K562 (cell line): ENCODE measurements around the gene SRRM5. TPM values are rescaled to one million over a fixed set of nuclear protein-coding genes. Genes with fewer than 3 reads are reported as not detected.

Experiments used
- ATAC-seq: fragments of 200-7000 bp; cut with Tn5 transposase; 3 replicates; pipeline ENCODE4 v1.9.1; 2020; ENCODE audit warnings: moderate library complexity
- BruUV-seq: library from RNA; stranded (reverse); fragments of 400-500 nt; replicated peaks from 2 replicates; lab custom pipeline; 2021; lab: Mats Ljungman, UMichigan
- CTCF ChIA-PET: fragments of 300-600 bp; formaldehyde crosslinking; extraction: SDS; loops from one replicate; lab custom pipeline; 2021; ENCODE audit warnings: low intra/inter-chr PET ratio; lab: Yijun Ruan, JAX
- POLR2A ChIA-PET: fragments of 300-600, 350-650 bp; sonication (Branson Sonifier 250); formaldehyde crosslinking; extraction: SDS; loops from one replicate; lab custom pipeline; 2021; ENCODE audit warnings: antibody characterized with exemption, inconsistent platforms; lab: Yijun Ruan, JAX
- DNase-seq, 4 experiments: peaks; one replicate each; pipeline versions ENCODE4 v3.0.0 to v3.0.0-alpha.2; 2011 to 2018; ENCODE audit warnings: low spot score in 3 of 4, mixed read lengths in 3 of 4; ENCODE audit errors: extremely low read depth in 1 of 4
- FAIRE-seq: peaks from 2 replicates; lab custom pipeline; 2011; peaks lifted over from hg19 to GRCh38; lab: Jason Lieb, UNC
- H2AFZ ChIP-seq: 2 replicates; pipeline ENCODE4 v1.6.0; 2011; ENCODE audit warnings: low read depth, low read length, control low read depth, inconsistent platforms
- H3K27ac ChIP-seq: fragments of 200-600 bp; 3 replicates; pipeline ENCODE4 v1.8.0; 2011; ENCODE audit warnings: low read depth, mild to moderate bottlenecking, control low read depth, inconsistent platforms, low read length, moderate library complexity, mixed read lengths; ENCODE audit errors: extremely low read depth
- H3K27me3 ChIP-seq, 2 experiments: fragments of 300-600 bp in 1 of 2; 2 replicates in 1 of 2; 3 replicates in 1 of 2; pipeline versions ENCODE4 v1.6.0 to v1.8.0; 2011; ENCODE audit warnings: inconsistent platforms in 2 of 2, low read length in 2 of 2, mild to moderate bottlenecking in 1 of 2, mixed read lengths in 1 of 2, moderate library complexity in 1 of 2; ENCODE audit not compliant: control insufficient read depth in 2 of 2, insufficient read depth in 2 of 2
- H3K36me3 ChIP-seq: fragments of 300-600 bp; 3 replicates; pipeline ENCODE4 v1.8.0; 2011; ENCODE audit warnings: mild to moderate bottlenecking, low read length, inconsistent platforms; ENCODE audit not compliant: control insufficient read depth, insufficient read depth
- H3K4me1 ChIP-seq, 2 experiments: fragments of 200-600 bp in 1 of 2; replicated peaks in 1 of 2; 2 replicates in 1 of 2; 3 replicates in 1 of 2; pipeline versions ENCODE4 v1.5.1 to v1.8.0; 2011; ENCODE audit warnings: inconsistent platforms in 2 of 2, low read length in 2 of 2, mild to moderate bottlenecking in 1 of 2, mixed read lengths in 1 of 2, moderate library complexity in 1 of 2; ENCODE audit not compliant: control insufficient read depth in 2 of 2, insufficient read depth in 2 of 2
- H3K4me2 ChIP-seq: 2 replicates; pipeline ENCODE4 v1.6.1; 2011; ENCODE audit warnings: low read length, control low read depth, inconsistent platforms, mixed read lengths; ENCODE audit not compliant: insufficient read depth
- H3K4me3 ChIP-seq: fragments of 200-600 bp; sonication (generic), shearing (Covaris generic); 2 replicates; pipeline ENCODE4 v1.5.1; 2016; ENCODE audit warnings: control low read depth, inconsistent platforms
- H3K79me2 ChIP-seq: fragments of 200-600 bp; 3 replicates; pipeline ENCODE4 v1.8.0; 2011; ENCODE audit warnings: low read length, inconsistent platforms; ENCODE audit not compliant: control insufficient read depth, insufficient read depth
- H3K9ac ChIP-seq, 2 experiments: 2 replicates each; pipeline versions ENCODE4 v1.6.0 to v1.6.1; 2011; ENCODE audit warnings: low read depth in 2 of 2, low read length in 2 of 2, control low read depth in 1 of 2, inconsistent platforms in 1 of 2, mild to moderate bottlenecking in 1 of 2, mixed read lengths in 1 of 2; ENCODE audit not compliant: insufficient read depth in 1 of 2
- H3K9me1 ChIP-seq: one replicate; pipeline ENCODE4 v1.6.0; 2011; ENCODE audit warnings: inconsistent platforms, mild to moderate bottlenecking, low read length, moderate library complexity; ENCODE audit not compliant: control insufficient read depth, insufficient read depth
- H3K9me3 ChIP-seq: replicated peaks from 2 replicates; pipeline ENCODE4 v1.5.1; 2011; ENCODE audit warnings: low read depth, low read length, inconsistent platforms; ENCODE audit not compliant: control insufficient read depth, insufficient read depth
- H4K20me1 ChIP-seq: replicated peaks from 2 replicates; pipeline ENCODE4 v1.6.1; 2011; ENCODE audit warnings: low read length, inconsistent platforms, mixed read lengths; ENCODE audit not compliant: control insufficient read depth, insufficient read depth
- FOXP4 ChIP-seq: sonication (generic); formaldehyde crosslinking; IDR thresholded peaks from 2 replicates; pipeline ENCODE4 v1.8.0; 2022; ENCODE audit warnings: mild to moderate bottlenecking, missing genetic modification reagents, borderline replicate concordance
- GATAD2A ChIP-seq: fragments of 450-650 bp; IDR thresholded peaks from 2 replicates; pipeline ENCODE4 v1.6.1; 2017
- HDAC3 ChIP-seq: fragments of 450-650 bp; IDR thresholded peaks from 2 replicates; pipeline ENCODE4 v1.6.1; 2018; ENCODE audit warnings: borderline replicate concordance, mild to moderate bottlenecking, moderate library complexity; ENCODE audit not compliant: partially characterized antibody
- NFIC ChIP-seq: fragments of 450-650 bp; IDR thresholded peaks from 2 replicates; pipeline ENCODE4 v1.6.1; 2017; ENCODE audit warnings: mild to moderate bottlenecking, inconsistent platforms
- WGBS: fragments of 100-300 bp; shearing (Covaris generic); methylation state at CpG from one replicate; pipeline ENCODE4 v1.1.6; 2016; ENCODE audit warnings: low coverage, mixed read lengths; ENCODE audit not compliant: insufficient coverage; ENCODE audit errors: missing lambda C conversion rate; 5-methylcytosine and 5-hydroxymethylcytosine counted together
- in situ Hi-C: fragments of 300-500 bp; cut with MboI; formaldehyde crosslinking; loops from 4 replicates; pipeline ENCODE4 v1.15.0; 2018; ENCODE audit warnings: inconsistent platforms, mixed read lengths
- intact Hi-C: fragments of 100-400 bp; cut with micrococcal nuclease; formaldehyde crosslinking; loops from 2 replicates; pipeline ENCODE4 v1.14.2; 2022
- polyA plus RNA-seq, 8 experiments: library from polyadenylated mRNA; depleted of rRNA in 4 of 8; stranded (reverse) in 5 of 8; unstranded in 3 of 8; fragments of >200 nt; fragmentation: Nextera tagmentation in 2 of 8; fragmentation: Illumina TruSeq in 1 of 8; extraction: Ambion mirVana in 2 of 8; extraction: Trizol in 1 of 8; gene quantifications; 2 replicates each; pipeline versions ENCODE4 v1.2.1 to v1.2.3, GENCODE V29; 2011 to 2014; ENCODE audit warnings: inconsistent platforms in 1 of 8, missing spikeins in 1 of 8
- total RNA-seq, 7 experiments: library from RNA; depleted of rRNA in 6 of 7; stranded (reverse); fragments of >200 nt in 6 of 7; fragmentation: Illumina TruSeq in 2 of 7; extraction: Trizol in 2 of 7; gene quantifications; 2 replicates each; pipeline versions ENCODE4 v1.2.1 to v1.2.3, GENCODE V29; 2011 to 2021; ENCODE audit warnings: low replicate concordance in 1 of 7
- TF ChIP-seq, protein P1 (sequence below): fragments of 200-600 bp; sonication (generic); IDR thresholded peaks from one replicate; pipeline ENCODE4 v1.6.1; 2012; ENCODE audit warnings: mild to moderate bottlenecking, low read depth, low read length, inconsistent platforms

SRRM5 gene
- total and polyA plus RNA-seq, 9 of the 15 experiments (the other 6 are each of a cell fraction or from before 2014, with no cell fraction given) = 0.09 to 0.45 (median 0.18) TPM; not detected in 2

DNA sequence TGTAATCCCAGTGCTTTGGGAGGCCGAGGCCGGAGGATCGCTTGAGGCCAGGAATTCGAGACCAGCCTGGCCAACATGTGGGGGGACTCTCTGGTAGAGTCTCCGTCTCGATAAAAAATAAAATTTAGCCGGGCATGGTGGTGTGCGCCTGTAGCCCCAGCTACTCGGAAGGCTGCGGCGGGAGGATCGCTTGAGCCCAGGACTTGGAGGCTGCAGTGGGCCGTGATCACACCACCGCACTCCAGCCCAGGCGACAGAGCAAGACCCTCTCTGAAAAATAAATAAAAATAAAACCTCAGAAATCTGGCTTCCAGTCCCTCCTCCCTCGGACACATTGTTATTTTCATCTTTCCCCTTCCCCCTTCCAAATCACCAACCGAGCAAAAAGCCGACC is 16.3 kb upstream of the SRRM5 start:
- Histone ChIP-seq H3K27me3 (no peaks in the 10 kb centered on the region), H3K9me3 (no peaks in the 10 kb centered on the region), H2AFZ (peak overlapping the region; percentile 75), H3K4me1 (peaks cover 15 to 47% of the 10 kb centered on the region in 2 experiments; a peak in 4 of 5 replicates), H3K27ac (peak overlapping the region; percentile 81), H4K20me1 (no peaks in the 10 kb centered on the region), H3K9ac (peak overlapping the region; percentile 76 to 97), H3K79me2 (peaks cover 41% of the 10 kb centered on the region), H3K4me2 (peak overlapping the region; percentile 75), H3K36me3 (peaks cover 45% of the 10 kb centered on the region; the same call in 2 of the 3 replicates), H3K4me3 (peak overlapping the region; percentile 76), H3K9me1 (no peaks in the 10 kb centered on the region)
- FAIRE-seq (no peak), DNase-seq (no peak), ATAC-seq (peak; percentile 30)
- ChIA-PET CTCF (interaction anchor here (1.0 to 1.9 kb wide), 3 partner anchors 30 to 148 kb away, joined by 3 to 9 read pairs (median 6); no protein-coding TSS in a partner anchor), POLR2A (interaction anchor here (0.5 to 5.6 kb wide), 10 partner anchors 13 to 169 kb away, joined by 3 to 60 read pairs (median 4); partner anchors contain the start of genes PINLYP, SRRM5 and XRCC1)
- intact Hi-C loops (no loop called here), in situ Hi-C loops (no loop called here)
- WGBS = 8% methylated on average over 16 of the region's 18 CpGs
- BruUV-seq = TSS peak; percentile 85
- TF ChIP-seq HDAC3 (no peak), GATAD2A (no peak), NFIC (no peak), FOXP4 (no peak)
- TF ChIP-seq, protein P1, sequence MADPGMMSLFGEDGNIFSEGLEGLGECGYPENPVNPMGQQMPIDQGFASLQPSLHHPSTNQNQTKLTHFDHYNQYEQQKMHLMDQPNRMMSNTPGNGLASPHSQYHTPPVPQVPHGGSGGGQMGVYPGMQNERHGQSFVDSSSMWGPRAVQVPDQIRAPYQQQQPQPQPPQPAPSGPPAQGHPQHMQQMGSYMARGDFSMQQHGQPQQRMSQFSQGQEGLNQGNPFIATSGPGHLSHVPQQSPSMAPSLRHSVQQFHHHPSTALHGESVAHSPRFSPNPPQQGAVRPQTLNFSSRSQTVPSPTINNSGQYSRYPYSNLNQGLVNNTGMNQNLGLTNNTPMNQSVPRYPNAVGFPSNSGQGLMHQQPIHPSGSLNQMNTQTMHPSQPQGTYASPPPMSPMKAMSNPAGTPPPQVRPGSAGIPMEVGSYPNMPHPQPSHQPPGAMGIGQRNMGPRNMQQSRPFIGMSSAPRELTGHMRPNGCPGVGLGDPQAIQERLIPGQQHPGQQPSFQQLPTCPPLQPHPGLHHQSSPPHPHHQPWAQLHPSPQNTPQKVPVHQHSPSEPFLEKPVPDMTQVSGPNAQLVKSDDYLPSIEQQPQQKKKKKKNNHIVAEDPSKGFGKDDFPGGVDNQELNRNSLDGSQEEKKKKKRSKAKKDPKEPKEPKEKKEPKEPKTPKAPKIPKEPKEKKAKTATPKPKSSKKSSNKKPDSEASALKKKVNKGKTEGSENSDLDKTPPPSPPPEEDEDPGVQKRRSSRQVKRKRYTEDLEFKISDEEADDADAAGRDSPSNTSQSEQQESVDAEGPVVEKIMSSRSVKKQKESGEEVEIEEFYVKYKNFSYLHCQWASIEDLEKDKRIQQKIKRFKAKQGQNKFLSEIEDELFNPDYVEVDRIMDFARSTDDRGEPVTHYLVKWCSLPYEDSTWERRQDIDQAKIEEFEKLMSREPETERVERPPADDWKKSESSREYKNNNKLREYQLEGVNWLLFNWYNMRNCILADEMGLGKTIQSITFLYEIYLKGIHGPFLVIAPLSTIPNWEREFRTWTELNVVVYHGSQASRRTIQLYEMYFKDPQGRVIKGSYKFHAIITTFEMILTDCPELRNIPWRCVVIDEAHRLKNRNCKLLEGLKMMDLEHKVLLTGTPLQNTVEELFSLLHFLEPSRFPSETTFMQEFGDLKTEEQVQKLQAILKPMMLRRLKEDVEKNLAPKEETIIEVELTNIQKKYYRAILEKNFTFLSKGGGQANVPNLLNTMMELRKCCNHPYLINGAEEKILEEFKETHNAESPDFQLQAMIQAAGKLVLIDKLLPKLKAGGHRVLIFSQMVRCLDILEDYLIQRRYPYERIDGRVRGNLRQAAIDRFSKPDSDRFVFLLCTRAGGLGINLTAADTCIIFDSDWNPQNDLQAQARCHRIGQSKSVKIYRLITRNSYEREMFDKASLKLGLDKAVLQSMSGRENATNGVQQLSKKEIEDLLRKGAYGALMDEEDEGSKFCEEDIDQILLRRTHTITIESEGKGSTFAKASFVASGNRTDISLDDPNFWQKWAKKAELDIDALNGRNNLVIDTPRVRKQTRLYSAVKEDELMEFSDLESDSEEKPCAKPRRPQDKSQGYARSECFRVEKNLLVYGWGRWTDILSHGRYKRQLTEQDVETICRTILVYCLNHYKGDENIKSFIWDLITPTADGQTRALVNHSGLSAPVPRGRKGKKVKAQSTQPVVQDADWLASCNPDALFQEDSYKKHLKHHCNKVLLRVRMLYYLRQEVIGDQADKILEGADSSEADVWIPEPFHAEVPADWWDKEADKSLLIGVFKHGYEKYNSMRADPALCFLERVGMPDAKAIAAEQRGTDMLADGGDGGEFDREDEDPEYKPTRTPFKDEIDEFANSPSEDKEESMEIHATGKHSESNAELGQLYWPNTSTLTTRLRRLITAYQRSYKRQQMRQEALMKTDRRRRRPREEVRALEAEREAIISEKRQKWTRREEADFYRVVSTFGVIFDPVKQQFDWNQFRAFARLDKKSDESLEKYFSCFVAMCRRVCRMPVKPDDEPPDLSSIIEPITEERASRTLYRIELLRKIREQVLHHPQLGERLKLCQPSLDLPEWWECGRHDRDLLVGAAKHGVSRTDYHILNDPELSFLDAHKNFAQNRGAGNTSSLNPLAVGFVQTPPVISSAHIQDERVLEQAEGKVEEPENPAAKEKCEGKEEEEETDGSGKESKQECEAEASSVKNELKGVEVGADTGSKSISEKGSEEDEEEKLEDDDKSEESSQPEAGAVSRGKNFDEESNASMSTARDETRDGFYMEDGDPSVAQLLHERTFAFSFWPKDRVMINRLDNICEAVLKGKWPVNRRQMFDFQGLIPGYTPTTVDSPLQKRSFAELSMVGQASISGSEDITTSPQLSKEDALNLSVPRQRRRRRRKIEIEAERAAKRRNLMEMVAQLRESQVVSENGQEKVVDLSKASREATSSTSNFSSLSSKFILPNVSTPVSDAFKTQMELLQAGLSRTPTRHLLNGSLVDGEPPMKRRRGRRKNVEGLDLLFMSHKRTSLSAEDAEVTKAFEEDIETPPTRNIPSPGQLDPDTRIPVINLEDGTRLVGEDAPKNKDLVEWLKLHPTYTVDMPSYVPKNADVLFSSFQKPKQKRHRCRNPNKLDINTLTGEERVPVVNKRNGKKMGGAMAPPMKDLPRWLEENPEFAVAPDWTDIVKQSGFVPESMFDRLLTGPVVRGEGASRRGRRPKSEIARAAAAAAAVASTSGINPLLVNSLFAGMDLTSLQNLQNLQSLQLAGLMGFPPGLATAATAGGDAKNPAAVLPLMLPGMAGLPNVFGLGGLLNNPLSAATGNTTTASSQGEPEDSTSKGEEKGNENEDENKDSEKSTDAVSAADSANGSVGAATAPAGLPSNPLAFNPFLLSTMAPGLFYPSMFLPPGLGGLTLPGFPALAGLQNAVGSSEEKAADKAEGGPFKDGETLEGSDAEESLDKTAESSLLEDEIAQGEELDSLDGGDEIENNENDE = no peak
